GM19452 (cell line): ENCODE measurements around the gene ZNF354C.

Experiments
- ATAC-seq: cut with Tn5 transposase; IDR thresholded peaks from one replicate; pipeline ENCODE4 v1.9.1; 2021; ENCODE audit not compliant: unreplicated experiment

Gene ZNF354C

DNA sequence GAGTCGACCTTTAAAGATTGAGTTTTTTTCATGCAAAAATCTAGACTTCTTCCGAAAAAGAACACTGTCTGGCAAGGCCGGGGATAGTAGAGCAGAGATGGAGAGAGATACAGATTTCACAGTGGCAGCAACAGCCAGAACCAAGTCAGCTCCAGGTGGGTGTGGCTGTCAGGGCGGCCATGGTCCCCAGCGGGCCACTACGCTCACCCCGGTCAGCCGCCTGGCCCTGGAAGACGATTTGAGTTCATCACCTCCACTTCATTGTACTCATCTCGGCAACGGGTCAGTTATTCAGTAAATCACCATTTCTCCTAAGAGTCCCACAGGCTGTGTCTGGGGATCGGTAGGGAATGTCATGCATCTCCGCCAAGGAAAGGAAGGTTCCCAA lies 53.0 kb downstream of the ZNF354C start:
- ATAC-seq, result no peak

DNA sequence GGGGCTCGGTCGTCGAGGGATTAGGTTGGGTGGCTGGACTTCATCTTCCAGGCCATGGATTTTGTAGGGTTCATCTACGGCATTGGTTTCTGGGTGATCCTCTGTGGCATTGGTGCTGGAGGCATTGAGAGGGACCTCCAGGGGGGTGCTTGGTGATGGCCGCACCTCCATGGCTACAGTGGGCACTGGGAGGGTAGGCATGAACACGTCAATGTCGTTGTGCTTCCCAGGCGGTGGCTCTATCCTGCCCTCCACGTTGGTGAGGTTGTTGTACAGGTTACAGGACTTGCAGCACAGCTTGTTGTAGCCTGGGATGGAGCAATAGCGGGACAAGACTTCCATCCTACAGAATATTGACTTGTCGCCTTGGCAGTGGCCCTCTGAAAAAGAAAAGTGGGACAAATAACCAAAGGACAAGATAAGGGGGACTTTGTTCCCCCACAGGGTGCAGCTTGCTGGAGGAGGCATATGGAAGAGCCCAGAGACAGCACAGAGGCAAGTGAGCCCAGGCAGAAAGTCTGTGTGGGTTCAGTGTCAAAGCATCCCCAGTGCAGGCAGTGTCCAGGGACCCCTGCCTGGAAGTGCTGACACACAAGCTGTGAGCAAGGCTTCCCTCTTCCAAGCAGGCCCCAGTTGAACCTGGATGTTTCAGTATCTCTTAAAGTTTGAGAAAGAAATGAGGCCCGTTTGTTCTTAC lies 53.9 kb downstream of the ZNF354C start:
- no peak for ATAC-seq

DNA sequence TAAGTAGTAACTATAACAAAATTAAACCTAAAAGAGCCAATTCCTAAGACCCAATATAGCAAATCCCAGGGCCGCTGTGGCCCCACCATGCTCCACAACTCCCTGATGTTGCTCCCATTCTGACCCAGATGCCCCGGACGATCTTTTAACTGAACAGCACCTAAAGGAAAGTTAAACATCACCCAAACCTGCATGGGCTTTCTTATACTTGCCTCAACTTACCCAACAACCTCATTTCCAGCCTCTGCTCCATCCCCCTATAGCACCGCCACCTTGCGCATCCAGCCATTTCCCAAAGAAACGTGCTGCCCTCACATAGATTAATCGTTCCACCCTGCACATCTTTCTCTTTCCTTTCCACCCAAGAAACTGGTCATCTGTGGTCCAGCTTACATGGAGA lies 54.6 kb downstream of the ZNF354C start:
- ATAC-seq, result no peak

GRCh38 chr5:179115307-179115706 lies 55.1 kb downstream of the ZNF354C start:
- no peak for ATAC-seq

- no peak for ATAC-seq
Observed at GRCh38 chr5:179115845-179116524, 55.8 kb downstream of the ZNF354C start.

DNA sequence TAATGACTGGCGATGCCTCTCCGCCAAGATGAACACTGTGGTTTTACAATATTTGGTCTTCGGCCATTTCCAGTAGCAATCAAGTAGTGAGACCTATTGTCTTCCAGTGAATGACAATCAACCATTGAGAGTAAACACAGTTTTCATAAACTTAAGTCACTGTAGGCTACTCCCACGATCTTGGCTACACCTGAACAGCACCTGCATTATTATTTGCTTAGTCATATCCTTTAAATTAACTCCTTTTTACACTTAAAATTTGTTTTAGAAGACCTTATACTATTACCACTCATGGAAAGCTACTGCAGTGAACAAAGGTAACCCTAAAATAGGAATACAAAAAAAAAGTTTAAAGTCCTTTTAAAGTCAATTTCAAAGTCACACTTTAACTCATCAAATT lies 58.2 kb downstream of the ZNF354C start:
- no peak for ATAC-seq

- no peak for ATAC-seq
Observed at GRCh38 chr5:179118756-179119414, 58.7 kb downstream of the ZNF354C start.

DNA sequence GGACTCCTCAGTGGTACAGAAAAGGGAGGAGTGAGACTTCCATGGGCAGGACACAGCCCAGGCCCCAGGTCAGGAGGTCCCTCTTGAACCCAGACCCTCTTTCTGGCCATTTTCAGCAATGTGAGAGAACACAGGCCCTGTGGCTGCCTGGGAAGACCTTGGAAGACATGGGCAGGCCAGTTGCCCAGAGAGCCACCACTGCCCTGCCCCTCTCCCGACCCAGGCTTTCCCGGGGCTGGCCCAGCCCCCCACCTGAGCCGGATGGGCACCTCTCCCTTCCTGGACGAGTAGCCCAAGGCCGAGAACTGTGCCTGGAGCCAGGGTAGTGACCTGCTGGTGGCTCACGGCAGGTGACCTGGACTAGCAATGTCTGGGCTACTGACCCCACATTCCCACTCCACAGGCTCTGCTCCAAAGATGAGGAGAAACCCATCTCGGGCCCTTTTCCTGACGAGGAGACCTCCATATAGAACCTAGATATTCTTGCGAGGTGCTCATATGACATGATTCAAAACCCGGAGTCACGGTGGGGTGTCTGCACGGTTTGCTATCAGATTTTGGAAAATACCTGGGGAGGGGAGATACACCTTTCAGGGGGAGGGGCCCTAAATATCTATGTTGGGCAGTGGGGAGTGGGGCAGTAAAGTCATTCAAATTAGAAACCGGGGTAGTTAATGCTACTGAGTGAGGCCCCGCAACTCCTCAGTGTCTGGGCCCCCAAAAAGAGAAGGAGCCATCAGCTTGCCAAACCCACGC lies 59.4 kb downstream of the ZNF354C start:
- no peak for ATAC-seq

GRCh38 chr5:179120421-179120861 lies 60.3 kb downstream of the ZNF354C start:
- no peak for ATAC-seq

- ATAC-seq, result no peak
Observed at GRCh38 chr5:179120951-179121666, 60.9 kb downstream of the ZNF354C start.

GRCh38 chr5:179121667-179122111 lies 61.5 kb downstream of the ZNF354C start:
- ATAC-seq, result no peak

- ATAC-seq, result no peak
Observed at GRCh38 chr5:179122411-179123108, 62.4 kb downstream of the ZNF354C start.

DNA sequence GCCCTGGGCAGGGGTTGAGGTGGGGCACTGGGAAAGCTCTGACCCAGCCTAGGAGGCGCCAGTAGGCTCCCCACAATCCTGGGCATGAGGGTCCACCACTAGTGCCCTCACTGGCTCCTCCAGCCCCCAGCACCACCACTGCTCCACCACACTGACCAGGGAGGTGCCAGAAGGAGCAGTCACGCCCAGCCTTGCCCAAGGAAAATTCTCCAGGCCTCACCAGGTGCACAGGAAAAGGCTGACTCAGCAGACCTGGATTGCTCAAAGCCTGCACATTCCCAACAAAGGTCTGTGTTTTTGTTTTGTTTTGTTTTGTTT lies 62.9 kb downstream of the ZNF354C start:
- ATAC-seq, result no peak

DNA sequence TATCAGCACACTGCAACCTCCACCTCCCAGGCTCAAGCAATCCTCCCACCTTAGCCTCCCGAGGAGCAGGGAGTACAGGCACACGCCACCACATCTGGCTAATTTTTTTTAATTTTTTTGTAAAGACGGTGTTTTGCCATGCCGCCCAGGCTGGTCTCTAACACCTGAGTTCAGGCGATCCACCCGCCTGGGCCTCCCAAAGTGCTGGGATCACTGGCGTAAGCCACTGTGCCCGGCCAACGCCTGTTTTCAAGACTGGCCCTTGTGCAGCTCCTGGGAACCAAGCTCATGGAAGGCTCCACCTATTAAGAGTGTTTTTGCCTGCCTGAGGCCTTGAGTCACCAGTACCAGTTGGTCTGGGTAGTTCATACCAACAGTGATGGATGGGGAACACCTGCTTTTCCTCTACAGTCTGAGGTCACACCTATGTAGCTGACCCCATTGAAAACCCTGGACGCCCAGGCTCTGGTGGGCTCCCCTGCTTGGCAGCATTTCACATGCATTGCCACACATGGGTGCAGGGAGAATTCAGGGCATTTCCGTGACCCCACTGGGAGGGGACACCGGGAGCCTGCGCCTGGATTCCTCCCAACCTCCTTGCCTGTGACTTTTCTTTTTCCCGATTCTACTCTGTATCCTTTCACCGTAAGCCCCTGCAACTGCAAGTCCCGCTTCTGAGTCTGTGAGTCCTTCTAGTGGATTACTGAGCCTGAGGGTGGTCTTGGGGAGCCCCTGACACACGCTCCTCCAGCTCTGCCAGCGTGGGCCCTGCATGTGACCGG lies 63.5 kb downstream of the ZNF354C start:
- ATAC-seq, result no peak

- ATAC-seq, result no peak
Observed at GRCh38 chr5:179124273-179124852, 64.2 kb downstream of the ZNF354C start.

- no peak for ATAC-seq
Observed at GRCh38 chr5:179124853-179125788, 64.9 kb downstream of the ZNF354C start.

- no peak for ATAC-seq
Observed at GRCh38 chr5:179125789-179126505, 65.8 kb downstream of the ZNF354C start.
